HFFc6 (cell line): ENCODE measurements around the gene SSH3. TPM values are rescaled to one million over a fixed set of nuclear protein-coding genes. Genes with fewer than 3 reads are reported as not detected.

ENCODE experiments used
- DNase-seq: peaks from one replicate; pipeline ENCODE4 v3.0.0-alpha.2; 2018
- H3K27ac Mint-ChIP-seq: 2 replicates; pipeline ENCODE4 v1.8.0; 2020; ENCODE audit warnings: mild to moderate bottlenecking, mixed read lengths
- H3K27me3 Mint-ChIP-seq: 2 replicates; pipeline ENCODE4 v1.8.0; 2021; ENCODE audit warnings: mild to moderate bottlenecking, moderate library complexity, mixed read lengths; ENCODE audit not compliant: insufficient read depth
- H3K36me3 Mint-ChIP-seq: 2 replicates; pipeline ENCODE4 v1.8.0; 2021; ENCODE audit warnings: low read depth, mixed read lengths
- H3K4me1 Mint-ChIP-seq: 2 replicates; pipeline ENCODE4 v1.8.0; 2020; ENCODE audit warnings: low read depth, mixed read lengths
- H3K4me3 Mint-ChIP-seq: 2 replicates; pipeline ENCODE4 v1.8.0; 2020; ENCODE audit warnings: mild to moderate bottlenecking, moderate library complexity, mixed read lengths
- H3K9me3 Mint-ChIP-seq: 2 replicates; pipeline ENCODE4 v1.8.0; 2020; ENCODE audit warnings: mild to moderate bottlenecking, mixed read lengths
- total RNA-seq, 6 experiments: library from RNA; stranded (reverse); fragmentation: NEBNext Ultra II Directional; extraction: Animal tissue kit (Norgen Biotek cat#: 25700); gene quantifications; 2 replicates in 1 of 6; 3 replicates in 5 of 6; pipeline ENCODE4 v1.2.3, GENCODE V29; 2021
- TF ChIP-seq, protein P1 (sequence below): fragments of 200-600 bp; sonication (generic); IDR thresholded peaks from 2 replicates; pipeline ENCODE4 v1.5.0; 2021; ENCODE audit warnings: antibody characterized with exemption, mild to moderate bottlenecking

The SSH3 gene
- total RNA-seq, 6 experiments from 2014 or later = 17.0 to 28.7 (median 22.6) TPM

DNA sequence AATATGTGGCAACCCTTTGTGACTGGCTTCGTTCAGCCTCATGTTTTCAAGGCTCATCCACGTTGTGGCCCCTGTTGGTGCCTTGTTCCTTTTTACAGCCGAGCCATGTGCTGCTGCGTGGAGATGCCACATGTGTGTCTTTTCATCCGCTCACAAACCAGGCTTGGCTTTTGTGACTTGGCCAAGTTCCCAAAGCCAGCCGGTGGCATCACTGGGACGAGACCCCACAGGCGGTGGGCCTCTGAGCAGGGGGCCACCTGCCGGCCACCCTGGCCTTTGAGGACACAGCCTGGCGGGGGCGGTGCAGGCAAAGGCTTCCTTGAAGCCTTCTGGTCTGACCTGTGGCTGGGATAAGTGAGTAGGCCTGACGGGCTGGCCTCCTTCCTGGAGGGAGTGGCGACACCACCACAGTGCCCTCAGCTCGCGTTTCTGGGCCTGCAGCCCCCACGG, 26.5 kb upstream of the SSH3 start:
- TF ChIP-seq, protein P1, sequence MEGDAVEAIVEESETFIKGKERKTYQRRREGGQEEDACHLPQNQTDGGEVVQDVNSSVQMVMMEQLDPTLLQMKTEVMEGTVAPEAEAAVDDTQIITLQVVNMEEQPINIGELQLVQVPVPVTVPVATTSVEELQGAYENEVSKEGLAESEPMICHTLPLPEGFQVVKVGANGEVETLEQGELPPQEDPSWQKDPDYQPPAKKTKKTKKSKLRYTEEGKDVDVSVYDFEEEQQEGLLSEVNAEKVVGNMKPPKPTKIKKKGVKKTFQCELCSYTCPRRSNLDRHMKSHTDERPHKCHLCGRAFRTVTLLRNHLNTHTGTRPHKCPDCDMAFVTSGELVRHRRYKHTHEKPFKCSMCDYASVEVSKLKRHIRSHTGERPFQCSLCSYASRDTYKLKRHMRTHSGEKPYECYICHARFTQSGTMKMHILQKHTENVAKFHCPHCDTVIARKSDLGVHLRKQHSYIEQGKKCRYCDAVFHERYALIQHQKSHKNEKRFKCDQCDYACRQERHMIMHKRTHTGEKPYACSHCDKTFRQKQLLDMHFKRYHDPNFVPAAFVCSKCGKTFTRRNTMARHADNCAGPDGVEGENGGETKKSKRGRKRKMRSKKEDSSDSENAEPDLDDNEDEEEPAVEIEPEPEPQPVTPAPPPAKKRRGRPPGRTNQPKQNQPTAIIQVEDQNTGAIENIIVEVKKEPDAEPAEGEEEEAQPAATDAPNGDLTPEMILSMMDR = peak; percentile 73
- H3K27ac Mint-ChIP-seq = peak overlapping the region; percentile 75
- peak overlapping the region; percentile 75 for H3K4me3 Mint-ChIP-seq
- H3K27me3 Mint-ChIP-seq = no peaks in the 10 kb centered on the region; the same call in 1 of the 2 replicates
- peaks cover 4% of the 10 kb centered on the region; the same call in 1 of the 2 replicates for H3K36me3 Mint-ChIP-seq
- peak; percentile 53 for DNase-seq
- H3K9me3 Mint-ChIP-seq = no peaks in the 10 kb centered on the region
- H3K4me1 Mint-ChIP-seq = peaks cover 17% of the 10 kb centered on the region

DNA sequence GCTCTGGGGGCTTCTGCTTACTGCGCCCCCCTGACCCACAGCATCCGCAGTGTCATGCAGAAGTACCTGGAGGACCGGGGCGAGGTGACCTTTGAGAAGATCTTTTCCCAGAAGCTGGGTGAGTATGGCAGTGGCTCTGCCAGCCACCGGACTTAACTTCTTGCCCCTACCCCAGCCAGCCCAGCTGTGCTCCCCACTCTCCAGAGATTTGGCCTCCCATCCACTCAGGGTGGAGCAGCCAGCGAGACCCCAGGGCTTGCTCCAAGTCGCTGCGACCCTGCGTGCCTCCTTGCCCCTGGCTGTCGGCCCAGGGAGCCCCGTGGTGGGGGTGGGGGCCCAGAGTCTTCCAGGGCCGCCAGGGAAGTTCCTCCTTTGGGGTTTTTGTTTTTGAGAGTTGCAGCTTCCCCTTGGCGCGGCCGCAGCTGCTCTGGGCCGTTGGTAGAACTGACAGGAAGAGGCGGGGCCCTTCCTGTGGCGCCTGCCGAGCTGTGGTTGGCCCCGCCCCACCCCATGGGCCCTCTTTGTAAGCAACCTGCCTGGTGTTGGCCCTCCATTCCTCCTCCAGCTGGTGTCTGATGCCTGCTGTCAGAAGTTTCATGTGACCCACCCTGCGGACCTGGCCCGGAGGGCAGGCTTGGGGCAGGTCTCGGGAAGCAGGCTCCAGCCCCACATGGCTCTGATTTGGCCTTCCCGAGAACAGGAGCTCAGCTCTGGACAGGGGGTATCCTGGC, 25.9 kb upstream of the SSH3 start:
- H3K4me1 Mint-ChIP-seq = peaks cover 17% of the 10 kb centered on the region
- TF ChIP-seq, protein P1 = no peak; the same call in 1 of the 2 replicates
- H3K27ac Mint-ChIP-seq = peak overlapping the region; percentile 75
- DNase-seq = peak; percentile 47
- peak overlapping the region; percentile 75 for H3K4me3 Mint-ChIP-seq
- peaks cover 4% of the 10 kb centered on the region; the same call in 1 of the 2 replicates for H3K36me3 Mint-ChIP-seq
- no peaks in the 10 kb centered on the region for H3K27me3 Mint-ChIP-seq
- no peaks in the 10 kb centered on the region for H3K9me3 Mint-ChIP-seq

DNA sequence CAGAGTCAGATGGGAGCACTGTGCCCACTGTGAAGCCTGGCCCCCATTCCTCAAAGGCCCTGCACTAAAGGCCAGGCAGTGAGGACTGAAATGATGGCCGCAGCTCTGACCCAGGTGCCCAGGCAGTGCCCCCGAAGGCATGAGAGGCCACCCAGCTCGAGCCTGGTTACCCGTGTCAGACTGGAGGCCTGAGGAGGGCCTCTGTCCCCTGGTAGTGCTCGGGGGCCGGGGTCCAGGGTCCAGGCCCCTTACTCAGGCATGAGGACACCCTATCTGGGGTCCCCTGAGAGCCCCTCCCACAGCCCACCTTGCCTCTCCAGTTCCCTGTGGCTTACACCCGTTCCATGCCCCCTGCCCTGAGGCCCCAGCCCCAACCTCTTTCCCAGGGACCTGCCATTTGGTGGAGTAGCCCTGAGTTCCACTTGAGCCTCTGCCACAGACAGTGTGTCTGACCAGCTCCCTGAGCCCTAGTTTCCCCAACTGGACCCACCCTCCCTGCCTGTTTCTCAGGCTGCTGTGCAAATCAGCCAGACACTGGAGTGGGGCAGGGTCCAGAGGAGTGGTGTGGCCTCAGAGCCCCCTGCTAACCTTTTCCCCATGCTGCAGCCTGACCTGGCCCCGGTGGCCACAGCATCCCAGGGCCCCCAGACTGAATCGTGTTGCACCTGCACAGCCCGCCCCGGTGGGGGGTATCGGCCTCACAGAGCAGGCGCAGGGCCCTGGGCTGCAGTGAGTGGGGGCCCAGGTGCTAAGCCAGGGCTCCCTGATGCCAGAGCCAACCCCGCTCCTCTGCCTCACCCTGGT, 25.0 kb upstream of the SSH3 start:
- H3K27ac Mint-ChIP-seq = no peak overlapping the region
- TF ChIP-seq, protein P1 = no peak
- DNase-seq = no peak
- peaks cover 17% of the 10 kb centered on the region for H3K4me1 Mint-ChIP-seq
- H3K4me3 Mint-ChIP-seq = no peak overlapping the region
- peaks cover 4% of the 10 kb centered on the region; the same call in 1 of the 2 replicates for H3K36me3 Mint-ChIP-seq
- H3K27me3 Mint-ChIP-seq = no peaks in the 10 kb centered on the region
- no peaks in the 10 kb centered on the region for H3K9me3 Mint-ChIP-seq

DNA sequence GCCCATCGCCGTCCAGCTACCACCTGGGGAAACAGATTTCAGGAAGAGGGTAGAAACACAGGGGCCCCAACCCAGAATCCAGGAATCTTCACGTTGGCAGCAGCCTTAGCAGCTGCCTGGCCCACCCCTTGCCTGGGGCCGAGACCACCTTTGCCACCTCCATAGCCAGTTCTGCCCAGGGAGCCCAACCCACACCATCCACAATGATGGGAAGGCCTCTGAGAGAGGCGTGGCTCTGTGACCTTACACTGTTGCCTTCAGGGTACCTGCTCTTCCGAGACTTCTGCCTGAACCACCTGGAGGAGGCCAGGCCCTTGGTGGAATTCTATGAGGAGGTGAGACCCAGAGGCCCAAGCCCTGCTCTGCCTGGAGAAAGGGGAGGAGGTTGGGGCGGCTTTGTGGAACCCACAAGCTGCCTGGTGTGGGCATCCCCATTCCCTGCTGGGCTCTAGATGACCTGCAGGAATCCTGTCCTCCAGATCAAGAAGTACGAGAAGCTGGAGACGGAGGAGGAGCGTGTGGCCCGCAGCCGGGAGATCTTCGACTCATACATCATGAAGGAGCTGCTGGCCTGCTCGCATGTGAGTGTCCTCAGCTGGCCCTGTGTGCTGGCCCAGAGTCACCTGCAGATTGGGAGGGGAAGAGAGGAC, 24.3 kb upstream of the SSH3 start:
- DNase-seq = no peak
- H3K36me3 Mint-ChIP-seq = peaks cover 4% of the 10 kb centered on the region; the same call in 1 of the 2 replicates
- no peaks in the 10 kb centered on the region for H3K27me3 Mint-ChIP-seq
- no peak overlapping the region for H3K4me3 Mint-ChIP-seq
- H3K4me1 Mint-ChIP-seq = peaks cover 17% of the 10 kb centered on the region
- TF ChIP-seq, protein P1 = no peak
- H3K9me3 Mint-ChIP-seq = no peaks in the 10 kb centered on the region
- no peak overlapping the region for H3K27ac Mint-ChIP-seq

- peaks cover 17% of the 10 kb centered on the region for H3K4me1 Mint-ChIP-seq
- H3K9me3 Mint-ChIP-seq = no peaks in the 10 kb centered on the region
- peaks cover 4% of the 10 kb centered on the region; the same call in 1 of the 2 replicates for H3K36me3 Mint-ChIP-seq
- DNase-seq = no peak
- TF ChIP-seq, protein P1 = no peak
- no peaks in the 10 kb centered on the region for H3K27me3 Mint-ChIP-seq
- H3K27ac Mint-ChIP-seq = no peak overlapping the region
- no peak overlapping the region for H3K4me3 Mint-ChIP-seq
These were observed 23.6 kb upstream of the SSH3 start for GRCh38 chr11:67279589-67280340.
